GM18511 (cell line): ENCODE results near the gene C1orf52.

ENCODE experiments used
- ATAC-seq: cut with Tn5 transposase; IDR thresholded peaks from one replicate; pipeline ENCODE4 v1.9.1; 2021; ENCODE audit warnings: mild to moderate bottlenecking, moderate library complexity; ENCODE audit not compliant: unreplicated experiment

C1orf52 gene

GRCh38 chr1:85237613-85238012 lies 21.8 kb downstream of the C1orf52 start:
- ATAC-seq = no peak

GRCh38 chr1:85230305-85230977 lies 29.0 kb downstream of the C1orf52 start:
- ATAC-seq = no peak

- no peak for ATAC-seq
Observed at GRCh38 chr1:85229574-85230097, 29.8 kb downstream of the C1orf52 start.

- no peak for ATAC-seq
Observed at GRCh38 chr1:85228972-85229371, 30.5 kb downstream of the C1orf52 start.

- no peak for ATAC-seq
Observed at GRCh38 chr1:85225624-85226380, 33.7 kb downstream of the C1orf52 start.

- no peak for ATAC-seq
Observed at GRCh38 chr1:85224734-85225623, 34.5 kb downstream of the C1orf52 start.

- ATAC-seq = no peak
Observed at GRCh38 chr1:85224295-85224694, 35.2 kb downstream of the C1orf52 start.

GRCh38 chr1:85223334-85223733 lies 36.1 kb downstream of the C1orf52 start:
- ATAC-seq = no peak

GRCh38 chr1:85220756-85221201 lies 38.7 kb downstream of the C1orf52 start:
- ATAC-seq = no peak

- ATAC-seq = no peak
Observed at GRCh38 chr1:85219853-85220610, 39.4 kb downstream of the C1orf52 start.

- no peak for ATAC-seq
Observed at GRCh38 chr1:85216697-85217096, 42.8 kb downstream of the C1orf52 start.

- ATAC-seq = no peak
Observed at GRCh38 chr1:85214654-85215053, 44.8 kb downstream of the C1orf52 start.

- no peak for ATAC-seq
Observed at GRCh38 chr1:85208488-85208887, 51.0 kb downstream of the C1orf52 start.

GRCh38 chr1:85203573-85204171 lies 55.8 kb downstream of the C1orf52 start:
- ATAC-seq = no peak

GRCh38 chr1:85202864-85203255 lies 56.6 kb downstream of the C1orf52 start:
- ATAC-seq = no peak

GRCh38 chr1:85202092-85202863 lies 57.2 kb downstream of the C1orf52 start:
- no peak for ATAC-seq

GRCh38 chr1:85201340-85202091 lies 57.9 kb downstream of the C1orf52 start:
- ATAC-seq = peak; percentile 49
